GM19468 (cell line): ENCODE measurements around the gene GALNT2.

Source experiments
- ATAC-seq: cut with Tn5 transposase; IDR thresholded peaks from one replicate; pipeline ENCODE4 v1.9.1; 2021; ENCODE audit warnings: mild to moderate bottlenecking, moderate library complexity, moderate number of reproducible peaks; ENCODE audit not compliant: unreplicated experiment; ENCODE audit errors: extremely low read depth

Gene GALNT2

GRCh38 chr1:230109066-230109465 lies 42.0 kb downstream of the GALNT2 start:
- ATAC-seq, result no peak

- peak; percentile 77 for ATAC-seq
Observed at GRCh38 chr1:230109895-230110667, 43.0 kb downstream of the GALNT2 start.

DNA sequence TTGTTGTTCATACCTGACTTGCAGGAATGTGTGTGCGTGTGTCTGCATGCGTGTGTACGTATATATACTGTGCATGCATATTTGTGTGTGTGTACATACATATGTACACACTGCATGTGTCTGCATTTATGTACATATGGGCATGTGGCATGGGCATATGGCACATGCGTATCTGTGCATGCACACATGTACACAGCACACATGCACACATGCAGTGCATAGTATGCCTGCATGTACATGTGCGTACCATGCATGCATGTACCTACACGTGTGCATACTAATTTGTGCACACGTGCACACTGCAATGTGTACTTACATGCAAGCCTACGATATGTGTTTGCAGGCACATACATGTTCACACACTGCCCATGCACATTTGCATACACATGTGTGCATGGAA lies 43.9 kb downstream of the GALNT2 start:
- no peak for ATAC-seq

- no peak for ATAC-seq
Observed at GRCh38 chr1:230112131-230112701, 45.2 kb downstream of the GALNT2 start.

GRCh38 chr1:230112782-230113181 lies 45.7 kb downstream of the GALNT2 start:
- no peak for ATAC-seq

- no peak for ATAC-seq
Observed at GRCh38 chr1:230113235-230113592, 46.2 kb downstream of the GALNT2 start.

DNA sequence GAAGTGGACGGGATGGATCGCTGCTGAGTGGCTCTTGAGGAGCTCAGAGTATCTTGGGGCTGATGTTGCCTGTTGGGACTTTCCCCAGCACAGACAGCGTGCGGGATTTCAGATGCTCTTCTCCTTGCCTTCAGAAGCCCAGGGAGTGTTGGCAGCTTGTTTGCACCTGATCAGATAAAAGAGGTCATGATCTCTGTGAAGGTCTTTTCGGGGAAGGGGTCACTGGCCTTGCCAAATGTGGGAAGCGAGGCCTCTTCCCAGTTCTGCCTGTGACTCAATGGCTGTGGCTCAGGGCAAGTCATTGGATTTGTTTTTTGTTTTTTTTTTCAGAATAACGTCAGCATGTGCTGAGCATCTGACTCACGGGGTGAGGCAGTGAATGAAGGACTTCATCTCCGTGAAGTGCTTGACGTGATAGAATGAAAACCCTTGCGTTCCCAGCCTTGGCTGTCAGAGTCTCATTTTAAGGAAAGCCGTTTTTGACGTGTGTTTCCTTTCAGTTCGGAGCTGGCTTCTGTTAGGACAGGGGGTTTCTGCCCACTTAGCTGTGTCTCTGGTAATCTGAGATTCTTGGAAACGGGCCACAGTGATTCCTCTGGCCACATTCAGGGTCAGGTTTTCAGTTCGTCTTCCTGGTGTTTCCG lies 46.7 kb downstream of the GALNT2 start:
- ATAC-seq, result no peak

DNA sequence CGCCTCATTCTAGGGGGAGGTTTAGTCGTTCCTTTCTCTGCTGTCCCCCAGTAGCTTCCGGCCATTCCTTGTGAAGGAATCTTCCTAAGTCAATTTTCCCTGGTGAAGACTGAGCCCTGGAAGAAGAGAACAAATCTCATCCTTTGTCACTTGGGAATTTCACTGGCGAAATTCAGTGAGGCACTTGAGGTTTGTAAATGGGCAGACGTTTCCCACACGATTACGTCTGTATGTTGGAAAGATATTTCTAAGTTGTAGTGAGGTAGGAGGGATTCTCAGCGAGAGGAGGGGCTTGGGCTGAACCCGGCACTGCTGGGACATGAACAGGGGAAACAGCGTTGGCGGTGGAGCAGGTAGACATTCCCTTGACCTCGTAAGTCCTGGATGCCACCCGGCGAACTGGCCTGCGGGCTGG lies 47.2 kb downstream of the GALNT2 start:
- no peak for ATAC-seq

DNA sequence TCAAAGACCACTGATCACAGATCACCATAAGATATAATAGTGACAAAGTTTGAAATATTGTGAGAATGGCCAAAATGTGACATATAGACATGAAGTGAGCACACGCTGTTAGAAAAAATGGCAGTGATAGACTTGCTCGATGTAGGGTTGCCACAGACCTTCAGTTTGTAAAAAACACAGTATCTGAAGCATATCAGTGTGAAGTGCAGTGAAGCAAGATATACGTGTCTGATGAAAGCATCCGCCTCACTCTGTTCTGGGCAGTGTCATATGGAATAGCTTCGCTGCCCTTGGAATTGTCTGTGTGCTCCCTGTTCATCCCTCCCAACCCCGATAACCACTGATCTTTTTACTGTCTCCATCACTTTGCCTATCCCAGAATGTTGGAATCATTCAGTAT lies 50.7 kb downstream of the GALNT2 start:
- ATAC-seq, result no peak

- ATAC-seq, result no peak
Observed at GRCh38 chr1:230119340-230119739, 52.3 kb downstream of the GALNT2 start.

DNA sequence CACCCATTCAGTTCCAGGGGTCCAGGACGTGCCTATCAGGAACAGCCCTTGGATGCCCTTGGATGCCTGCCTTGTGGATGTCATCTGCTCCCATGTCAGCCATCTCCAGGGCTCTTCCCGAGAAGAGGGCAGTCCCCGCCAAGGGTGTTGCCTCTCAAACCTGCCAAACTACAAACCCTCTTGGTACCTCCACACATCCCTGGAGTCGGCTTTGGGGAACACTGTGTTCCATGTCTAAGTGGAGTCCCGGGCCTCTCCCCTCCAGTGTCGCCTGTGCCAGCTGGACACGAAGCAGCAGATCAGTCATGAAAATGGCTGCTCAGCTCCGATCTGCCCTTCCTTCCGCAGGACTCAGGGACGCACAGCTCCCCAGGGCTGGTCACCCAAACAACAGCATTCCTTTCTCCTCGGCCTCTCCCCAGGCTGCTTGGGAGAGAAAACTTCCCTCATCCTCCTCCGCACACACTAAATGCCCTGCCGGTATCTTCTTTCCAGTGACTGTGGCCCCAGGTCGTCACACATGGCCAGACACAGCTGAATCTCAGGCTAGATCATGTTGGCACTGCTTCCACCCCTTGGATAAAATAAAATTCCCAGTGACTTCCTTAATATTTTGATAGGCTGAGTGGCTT lies 53.4 kb downstream of the GALNT2 start:
- ATAC-seq, result no peak

DNA sequence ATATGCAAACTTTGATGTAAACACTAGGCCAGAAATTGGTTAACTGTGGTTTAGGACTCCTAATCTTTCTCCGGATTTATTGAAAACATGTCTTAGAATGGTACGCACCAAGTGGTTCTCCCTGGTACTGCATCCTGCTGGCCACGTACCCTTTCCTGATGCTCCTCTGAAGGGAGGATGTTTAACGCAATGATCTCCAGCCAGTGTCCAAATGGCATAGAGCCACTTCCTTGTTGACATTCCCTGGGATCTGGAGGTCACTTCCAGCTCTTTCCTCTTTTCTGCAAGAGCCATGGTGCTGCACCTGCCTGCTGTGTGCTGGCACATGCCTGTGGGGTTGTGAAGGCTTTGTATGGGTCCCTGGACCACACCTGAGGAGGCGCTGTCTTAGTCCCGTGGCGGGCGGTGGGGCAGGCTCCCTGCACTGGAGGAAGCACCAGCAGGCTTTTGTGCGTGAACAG lies 53.9 kb downstream of the GALNT2 start:
- no peak for ATAC-seq

DNA sequence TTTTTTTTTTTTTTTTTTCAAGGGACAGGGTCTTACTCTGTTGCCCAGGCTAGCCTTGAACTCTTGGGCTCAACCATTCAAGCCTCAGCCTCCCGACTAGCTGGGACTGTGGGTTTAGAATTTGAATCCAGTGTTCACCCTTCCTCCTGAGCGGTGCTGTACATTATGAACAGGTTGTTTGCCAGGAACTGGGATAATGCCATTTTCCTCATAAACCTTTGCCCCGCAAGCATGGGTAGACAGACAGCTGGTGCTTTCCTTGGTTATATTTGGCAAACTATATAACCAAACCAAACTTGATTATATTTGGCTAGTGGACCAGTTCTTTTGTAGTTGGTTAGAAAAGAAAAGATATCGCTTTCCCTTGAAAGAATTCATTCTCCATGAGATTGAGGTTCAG lies 54.9 kb downstream of the GALNT2 start:
- no peak for ATAC-seq

DNA sequence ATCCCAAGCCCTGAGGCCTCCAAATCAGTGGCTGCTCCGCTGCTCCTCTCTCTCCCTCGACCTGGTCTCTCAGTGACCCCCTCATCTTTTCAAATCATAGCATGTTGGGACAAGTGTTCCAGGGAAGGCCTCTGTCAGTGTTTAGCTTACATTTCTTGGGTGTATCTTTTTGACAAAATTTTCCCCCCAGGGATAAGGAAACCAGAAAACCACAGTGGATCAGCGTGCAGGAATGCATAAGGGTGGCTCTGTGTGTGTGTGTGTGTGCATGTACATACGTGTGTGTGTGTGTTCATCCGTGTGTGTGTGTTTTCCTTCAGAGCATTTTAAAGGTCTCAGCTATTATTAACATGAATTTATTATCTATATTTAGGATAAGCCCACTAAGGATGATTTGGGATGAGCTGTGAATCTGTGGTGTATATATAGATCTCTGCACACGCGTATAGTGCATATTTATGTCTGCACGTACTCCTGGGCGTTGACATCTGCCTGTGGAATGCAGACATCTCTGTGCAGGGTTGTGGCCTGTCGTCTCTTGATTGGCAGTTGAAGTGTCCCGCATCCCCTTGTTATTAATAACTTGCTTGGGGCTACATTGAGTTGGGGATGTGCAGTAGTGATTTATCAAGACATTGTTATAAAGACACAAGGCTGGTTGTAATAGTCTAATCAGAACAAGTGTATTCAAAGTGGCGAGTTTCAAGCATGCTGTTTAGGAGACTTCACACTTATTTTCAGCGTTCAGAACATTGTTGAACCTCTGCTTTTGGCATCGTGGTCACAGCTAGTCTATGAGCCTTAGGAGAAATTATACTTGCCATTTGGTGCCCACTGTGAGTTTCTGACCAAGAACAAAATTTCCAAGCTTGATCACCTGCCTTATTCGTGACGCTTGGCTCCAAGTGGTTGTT lies 55.6 kb downstream of the GALNT2 start:
- ATAC-seq, result no peak

DNA sequence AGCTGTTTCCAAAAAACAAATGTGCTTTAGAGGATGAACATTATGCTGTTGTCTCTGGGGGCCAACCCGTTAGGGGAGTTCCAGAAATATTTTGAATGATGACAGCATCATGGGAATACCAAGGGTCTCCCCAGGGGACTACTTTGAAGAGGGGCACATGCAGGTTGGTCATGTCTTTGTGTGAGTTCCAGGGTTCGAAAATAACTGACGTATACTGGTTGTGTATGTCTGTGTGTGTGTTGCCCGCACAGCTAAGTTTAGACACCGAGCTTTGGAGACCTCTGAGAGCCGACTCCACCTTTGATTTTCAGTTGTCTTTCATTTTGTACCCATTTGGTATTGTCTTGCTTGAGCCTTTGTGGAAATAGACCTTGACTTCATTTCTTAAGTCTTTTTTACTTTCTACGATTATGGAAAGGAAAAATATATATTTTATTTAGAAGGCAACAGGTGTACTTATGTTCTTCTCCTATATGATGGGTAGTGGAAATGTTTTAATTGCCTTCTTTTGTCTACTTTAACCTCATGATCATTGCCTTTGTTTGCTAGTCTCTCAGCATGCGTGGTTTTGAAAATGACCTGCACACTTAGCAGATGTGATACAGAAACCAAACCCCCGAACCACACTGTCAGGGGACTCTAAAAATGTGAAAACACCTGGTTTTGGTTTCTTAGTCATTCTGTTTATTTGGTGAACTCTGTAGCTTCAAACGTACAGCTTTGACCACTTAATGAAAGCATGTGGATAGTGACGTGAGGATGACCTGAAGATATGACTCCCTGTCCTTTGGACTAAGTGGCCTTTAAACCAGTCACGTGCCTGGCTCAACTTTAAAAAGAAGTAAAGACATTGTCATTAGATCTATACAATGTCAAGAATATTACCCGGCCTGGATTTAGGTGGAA lies 56.5 kb downstream of the GALNT2 start:
- ATAC-seq, result peak; percentile 86

DNA sequence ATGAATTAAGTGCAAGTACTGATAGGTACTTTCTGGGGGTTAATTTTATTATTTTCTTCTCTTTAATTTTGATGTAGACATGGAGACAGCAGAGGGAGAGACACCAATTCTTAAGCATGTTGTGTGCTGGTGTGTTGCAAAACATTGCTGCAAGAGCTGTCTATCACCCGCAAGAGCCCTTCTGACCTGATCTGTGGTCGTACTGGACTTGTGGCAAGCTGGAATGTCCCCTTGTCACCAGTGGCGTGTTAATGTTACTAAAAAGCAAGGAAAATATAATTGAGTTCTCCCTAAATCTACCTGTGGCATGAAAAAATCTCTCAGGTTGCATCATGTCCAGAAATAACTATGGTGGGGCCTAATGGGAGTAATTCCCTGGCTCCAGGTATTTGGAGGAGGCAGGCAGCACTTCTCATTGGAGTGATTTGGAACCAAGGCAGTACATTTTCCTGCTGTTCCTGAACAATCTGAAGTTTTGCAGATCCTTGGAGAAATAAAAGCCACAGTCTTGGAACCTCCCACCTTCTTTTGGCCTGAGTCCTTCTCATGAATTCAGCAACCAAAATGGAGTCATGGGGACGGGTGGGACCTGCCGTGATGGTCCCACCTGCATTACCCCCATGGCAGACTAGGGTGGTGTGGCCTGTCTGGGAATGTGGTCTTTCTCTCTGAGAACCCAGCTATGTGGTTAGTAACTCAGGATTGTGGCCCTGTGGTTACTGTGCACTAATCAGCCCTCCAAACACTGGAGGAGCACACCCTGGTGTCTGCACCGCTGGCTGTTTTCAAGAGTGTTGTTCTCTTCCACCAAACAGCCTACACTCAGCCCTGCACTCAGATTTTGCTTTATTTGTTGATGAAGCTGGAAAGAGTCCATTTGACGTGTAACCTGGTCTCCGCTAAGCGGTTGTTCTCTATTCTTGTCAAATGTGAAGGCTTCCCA lies 57.4 kb downstream of the GALNT2 start:
- no peak for ATAC-seq

DNA sequence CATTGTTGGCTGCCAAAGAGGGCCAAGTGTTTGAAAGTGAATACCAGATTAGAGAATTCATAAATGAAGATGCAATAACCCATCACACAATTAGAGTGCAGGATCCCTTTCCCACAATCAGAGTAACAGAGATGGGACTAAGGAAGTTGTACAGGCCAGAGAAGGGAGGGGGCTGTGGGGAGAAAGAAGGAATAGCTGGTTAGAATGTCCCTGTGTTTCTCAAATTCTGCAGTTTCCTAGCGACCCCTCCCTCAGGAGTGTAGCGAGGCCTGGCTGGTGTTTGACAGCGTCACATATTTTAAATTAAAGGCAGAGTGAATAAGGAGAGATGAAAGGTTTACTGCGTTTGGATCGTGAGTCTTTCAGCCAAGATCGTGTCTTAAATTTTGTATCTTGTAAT lies 58.1 kb downstream of the GALNT2 start:
- no peak for ATAC-seq
